Stimulated activated CD4-positive, alpha-beta T cell treated with anti-CD3 and anti-CD28 coated beads, Interleukin-1b, Interleukin-23, amount 100 ng/mL, for 48 hours (primary cell): ENCODE measurements around the gene SLC25A22.

Experiments used
- DNase-seq: peaks from one replicate; pipeline ENCODE4 v3.0.0-alpha.2; 2020

Gene SLC25A22

GRCh38 chr11:769887-770641 is 28.0 kb downstream of the SLC25A22 start:
- DNase-seq, result no peak

GRCh38 chr11:767238-767637 is 30.8 kb downstream of the SLC25A22 start:
- DNase-seq, result no peak

GRCh38 chr11:766936-767210 is 31.2 kb downstream of the SLC25A22 start:
- DNase-seq, result no peak

GRCh38 chr11:766106-766935 is 31.8 kb downstream of the SLC25A22 start:
- no peak for DNase-seq

GRCh38 chr11:765802-766091 is 32.3 kb downstream of the SLC25A22 start:
- no peak for DNase-seq

- peak; percentile 59 for DNase-seq
Observed at GRCh38 chr11:765025-765801, 32.9 kb downstream of the SLC25A22 start.

GRCh38 chr11:764322-765024 is 33.6 kb downstream of the SLC25A22 start:
- no peak for DNase-seq

GRCh38 chr11:763549-764321 is 34.3 kb downstream of the SLC25A22 start:
- DNase-seq, result no peak

- no peak for DNase-seq
Observed at GRCh38 chr11:763073-763463, 35.0 kb downstream of the SLC25A22 start.

GRCh38 chr11:762421-763072 is 35.5 kb downstream of the SLC25A22 start:
- peak; percentile 19 for DNase-seq

GRCh38 chr11:761526-762108 is 36.5 kb downstream of the SLC25A22 start:
- DNase-seq, result no peak

GRCh38 chr11:760236-760635 is 37.8 kb downstream of the SLC25A22 start:
- DNase-seq, result no peak

- no peak for DNase-seq
Observed at GRCh38 chr11:749731-750130, 48.4 kb downstream of the SLC25A22 start.

- DNase-seq, result no peak
Observed at GRCh38 chr11:748007-748359, 50.1 kb downstream of the SLC25A22 start.

GRCh38 chr11:747158-748006 is 50.7 kb downstream of the SLC25A22 start, which contains the start of gene TALDO1:
TALDO1 (plus strand) TSS chr11:747464; CDS start chr11:747482, 18 bp downstream.
- DNase-seq, result peak; percentile 86

- peak; percentile 41 for DNase-seq
Observed at GRCh38 chr11:746289-747157, 51.6 kb downstream of the SLC25A22 start.

- DNase-seq, result no peak
Observed at GRCh38 chr11:745428-745827, 52.7 kb downstream of the SLC25A22 start.

GRCh38 chr11:742571-743201 is 55.4 kb downstream of the SLC25A22 start:
- DNase-seq, result no peak

- DNase-seq, result no peak
Observed at GRCh38 chr11:742156-742546, 55.9 kb downstream of the SLC25A22 start.
